DND-41 (cell line): ENCODE measurements around the gene CFAP58.

Experiments
- ATAC-seq: fragments of 200-7000 bp; cut with Tn5 transposase; 3 replicates; pipeline ENCODE4 v1.9.1; 2021; ENCODE audit warnings: low read depth; ENCODE audit not compliant: insufficient read depth
- DNase-seq: peaks from one replicate; pipeline ENCODE4 v3.0.0-alpha.2; 2020
- H2AFZ ChIP-seq: 2 replicates; pipeline ENCODE4 v1.6.0; 2012; ENCODE audit warnings: low read depth, low read length
- H3K27ac ChIP-seq: 2 replicates; pipeline ENCODE4 v1.5.1; 2012; ENCODE audit warnings: low read length, inconsistent platforms
- H3K27me3 ChIP-seq: fragments of 200-600 bp; sonication (generic); 2 replicates; pipeline ENCODE4 v1.6.0; 2012; ENCODE audit warnings: low read length, mild to moderate bottlenecking, inconsistent platforms; ENCODE audit not compliant: insufficient read depth, poor library complexity
- H3K36me3 ChIP-seq: 2 replicates; pipeline ENCODE4 v1.5.1; 2012; ENCODE audit warnings: low read length, inconsistent platforms; ENCODE audit not compliant: insufficient read depth
- H3K4me1 ChIP-seq: 2 replicates; pipeline ENCODE4 v1.5.1; 2012; ENCODE audit warnings: mild to moderate bottlenecking, low read length; ENCODE audit not compliant: insufficient read depth
- H3K4me2 ChIP-seq: 2 replicates; pipeline ENCODE4 v1.6.0; 2012; ENCODE audit warnings: mild to moderate bottlenecking, moderate library complexity, low read length, inconsistent platforms; ENCODE audit not compliant: insufficient read depth
- H3K4me3 ChIP-seq, 2 experiments: fragments of 200-600 bp in 1 of 2; shearing (Covaris generic) in 1 of 2; 2 replicates each; pipeline ENCODE4 v1.5.1; 2012 to 2016; ENCODE audit warnings: inconsistent platforms in 2 of 2, low read length in 2 of 2, mild to moderate bottlenecking in 2 of 2, low read depth in 1 of 2, moderate library complexity in 1 of 2
- H3K79me2 ChIP-seq: 2 replicates; pipeline ENCODE4 v1.6.0; 2012; ENCODE audit warnings: low read length, inconsistent platforms; ENCODE audit not compliant: insufficient read depth
- H3K9ac ChIP-seq: 2 replicates; pipeline ENCODE4 v1.6.0; 2012; ENCODE audit warnings: low read depth, mild to moderate bottlenecking, inconsistent platforms, low read length, moderate library complexity
- H3K9me3 ChIP-seq: 2 replicates; pipeline ENCODE4 v1.5.1; 2012; ENCODE audit warnings: low read length, moderate library complexity, mild to moderate bottlenecking, inconsistent platforms; ENCODE audit not compliant: insufficient read depth, severe bottlenecking
- H4K20me1 ChIP-seq: 2 replicates; pipeline ENCODE4 v1.6.0; 2012; ENCODE audit warnings: low read length; ENCODE audit not compliant: insufficient read depth
- EZH2 ChIP-seq: IDR thresholded peaks from 3 replicates; pipeline ENCODE4 v1.6.1; 2012; ENCODE audit warnings: borderline replicate concordance, low read depth, mild to moderate bottlenecking, moderate library complexity, low read length, inconsistent platforms; ENCODE audit not compliant: severe bottlenecking
- TF ChIP-seq, protein P1 (sequence below): IDR thresholded peaks from 2 replicates; pipeline ENCODE4 v1.5.1; 2012; ENCODE audit warnings: borderline replicate concordance, low read length, moderate library complexity, mild to moderate bottlenecking; ENCODE audit not compliant: poor library complexity, severe bottlenecking; ENCODE audit errors: extremely low read depth

Gene CFAP58

DNA sequence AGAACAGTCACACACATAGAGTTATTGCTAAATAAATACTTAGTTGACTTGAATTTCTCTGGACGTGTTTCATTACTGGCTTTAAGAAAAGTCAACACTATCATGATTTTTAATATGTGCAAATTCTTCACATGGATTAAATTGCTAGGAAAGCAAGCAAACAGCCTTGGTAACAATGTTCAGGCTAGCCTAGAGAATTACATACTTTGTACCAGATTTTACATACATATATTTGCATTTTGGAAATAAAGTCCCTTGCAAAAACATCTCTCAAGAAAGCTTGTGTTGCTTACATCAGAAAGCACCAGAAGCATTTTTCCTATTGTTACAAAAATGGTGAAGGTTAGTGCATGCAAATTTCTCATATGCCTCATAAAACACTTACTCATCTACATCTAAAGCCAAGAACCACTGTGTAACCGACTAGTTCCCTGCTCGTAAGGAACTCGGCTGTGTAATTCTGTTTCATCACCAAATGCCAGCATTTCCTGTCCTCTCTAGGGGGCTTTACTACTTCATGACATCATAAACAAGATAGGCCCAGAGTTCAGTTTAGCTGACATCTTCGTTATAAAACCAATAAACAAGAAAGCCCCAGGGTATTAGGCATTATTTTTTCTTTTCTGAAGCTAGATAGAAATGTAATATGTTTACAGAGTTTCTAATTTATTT is 87.8 kb downstream of the CFAP58 start:
- no peaks in the 10 kb centered on the region for H4K20me1 ChIP-seq
- H3K4me2 ChIP-seq, result no peak overlapping the region
- no peak for TF ChIP-seq EZH2
- TF ChIP-seq, protein P1, sequence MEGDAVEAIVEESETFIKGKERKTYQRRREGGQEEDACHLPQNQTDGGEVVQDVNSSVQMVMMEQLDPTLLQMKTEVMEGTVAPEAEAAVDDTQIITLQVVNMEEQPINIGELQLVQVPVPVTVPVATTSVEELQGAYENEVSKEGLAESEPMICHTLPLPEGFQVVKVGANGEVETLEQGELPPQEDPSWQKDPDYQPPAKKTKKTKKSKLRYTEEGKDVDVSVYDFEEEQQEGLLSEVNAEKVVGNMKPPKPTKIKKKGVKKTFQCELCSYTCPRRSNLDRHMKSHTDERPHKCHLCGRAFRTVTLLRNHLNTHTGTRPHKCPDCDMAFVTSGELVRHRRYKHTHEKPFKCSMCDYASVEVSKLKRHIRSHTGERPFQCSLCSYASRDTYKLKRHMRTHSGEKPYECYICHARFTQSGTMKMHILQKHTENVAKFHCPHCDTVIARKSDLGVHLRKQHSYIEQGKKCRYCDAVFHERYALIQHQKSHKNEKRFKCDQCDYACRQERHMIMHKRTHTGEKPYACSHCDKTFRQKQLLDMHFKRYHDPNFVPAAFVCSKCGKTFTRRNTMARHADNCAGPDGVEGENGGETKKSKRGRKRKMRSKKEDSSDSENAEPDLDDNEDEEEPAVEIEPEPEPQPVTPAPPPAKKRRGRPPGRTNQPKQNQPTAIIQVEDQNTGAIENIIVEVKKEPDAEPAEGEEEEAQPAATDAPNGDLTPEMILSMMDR, result no peak
- no peak overlapping the region for H3K27ac ChIP-seq
- no peaks in the 10 kb centered on the region for H3K27me3 ChIP-seq
- no peak for DNase-seq
- no peak overlapping the region for H3K9ac ChIP-seq
- ATAC-seq, result no peak
- H2AFZ ChIP-seq, result no peak overlapping the region
- no peaks in the 10 kb centered on the region for H3K36me3 ChIP-seq
- no peaks in the 10 kb centered on the region for H3K9me3 ChIP-seq
- no peak overlapping the region for H3K4me3 ChIP-seq
- no peaks in the 10 kb centered on the region for H3K4me1 ChIP-seq
- H3K79me2 ChIP-seq, result no peaks in the 10 kb centered on the region

DNA sequence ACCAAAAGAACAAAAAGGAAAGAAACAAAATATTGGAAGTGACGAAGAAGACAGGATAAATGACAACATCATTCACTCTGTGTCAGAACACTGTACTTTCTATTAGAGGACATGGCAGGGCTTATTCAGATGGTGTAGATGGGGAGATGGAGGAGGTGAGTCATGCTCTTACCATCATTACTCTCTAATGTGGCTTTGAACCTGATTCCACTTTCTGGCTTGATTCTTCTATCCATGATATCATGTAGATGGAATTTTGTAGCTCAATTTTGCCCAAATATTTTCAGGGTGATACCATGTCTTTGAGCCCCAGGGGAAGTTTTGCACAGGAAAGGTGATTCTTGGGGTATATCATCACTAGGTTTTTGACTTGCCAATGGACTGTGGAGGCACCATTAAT is 91.7 kb downstream of the CFAP58 start:
- Histone ChIP-seq H3K9me3 (no peaks in the 10 kb centered on the region), H2AFZ (no peak overlapping the region), H3K36me3 (no peaks in the 10 kb centered on the region), H4K20me1 (no peaks in the 10 kb centered on the region), H3K4me3 (no peak overlapping the region), H3K4me1 (no peaks in the 10 kb centered on the region), H3K27ac (no peak overlapping the region), H3K4me2 (no peak overlapping the region), H3K79me2 (no peaks in the 10 kb centered on the region), H3K9ac (no peak overlapping the region), H3K27me3 (peaks cover 7% of the 10 kb centered on the region)
- no peak for TF ChIP-seq EZH2
- TF ChIP-seq, protein P1, result no peak
- DNase-seq, result no peak
- ATAC-seq, result no peak

DNA sequence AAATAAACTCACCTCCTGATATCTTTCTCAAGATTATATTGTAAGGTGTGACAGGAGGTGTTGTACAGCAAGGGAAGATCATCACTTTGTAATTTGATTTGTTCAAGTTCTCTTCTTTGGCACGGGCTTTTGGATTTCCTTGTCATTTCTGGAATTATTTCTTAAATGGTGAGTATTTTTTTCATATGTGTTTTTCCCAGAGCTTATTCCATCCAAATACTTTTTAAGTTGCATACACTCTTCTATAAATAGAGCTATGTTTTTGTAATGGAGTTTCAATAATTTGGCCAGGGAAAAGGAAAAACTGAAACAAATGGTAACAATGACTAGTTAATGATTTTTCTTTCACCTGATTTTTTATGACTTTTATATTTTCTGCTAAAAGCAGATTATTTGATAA is 92.5 kb downstream of the CFAP58 start:
- Histone ChIP-seq H2AFZ (no peak overlapping the region), H3K4me3 (no peak overlapping the region), H3K27me3 (peaks cover 7% of the 10 kb centered on the region), H3K9me3 (no peaks in the 10 kb centered on the region), H3K4me2 (no peak overlapping the region), H3K9ac (no peak overlapping the region), H3K27ac (no peak overlapping the region), H3K79me2 (no peaks in the 10 kb centered on the region), H3K4me1 (no peaks in the 10 kb centered on the region), H4K20me1 (no peaks in the 10 kb centered on the region), H3K36me3 (no peaks in the 10 kb centered on the region)
- TF ChIP-seq, protein P1, result no peak
- ATAC-seq (no peak), DNase-seq (no peak)

DNA sequence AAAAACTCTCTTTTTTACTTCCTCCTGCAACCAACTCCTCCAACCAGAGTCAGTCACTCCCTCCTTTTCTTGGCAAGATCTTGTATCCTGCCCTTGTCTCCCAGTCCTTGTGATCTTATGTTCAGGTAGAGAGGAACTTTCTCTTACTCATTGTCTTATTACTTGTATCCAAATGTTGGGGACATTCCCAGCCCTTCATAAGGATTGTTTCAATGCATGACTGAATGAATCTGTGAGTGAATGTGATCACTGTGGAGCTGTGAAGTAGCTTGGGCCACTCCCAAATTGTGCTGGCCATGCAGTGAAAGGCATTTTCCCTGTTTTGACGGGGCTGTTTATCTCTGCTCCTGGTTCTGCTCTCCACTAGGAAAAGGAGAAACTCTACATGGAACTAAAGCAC is 93.7 kb downstream of the CFAP58 start:
- TF ChIP-seq EZH2, result no peak
- TF ChIP-seq, protein P1, result no peak
- no peaks in the 10 kb centered on the region for H4K20me1 ChIP-seq
- no peaks in the 10 kb centered on the region for H3K36me3 ChIP-seq
- H3K27ac ChIP-seq, result no peak overlapping the region
- no peaks in the 10 kb centered on the region for H3K79me2 ChIP-seq
- H3K4me3 ChIP-seq, result no peak overlapping the region
- H3K9me3 ChIP-seq, result no peaks in the 10 kb centered on the region
- ATAC-seq (no peak), DNase-seq (no peak)
- no peak overlapping the region for H3K9ac ChIP-seq
- no peaks in the 10 kb centered on the region for H3K4me1 ChIP-seq
- peaks cover 7% of the 10 kb centered on the region for H3K27me3 ChIP-seq
- H2AFZ ChIP-seq, result no peak overlapping the region
- H3K4me2 ChIP-seq, result no peak overlapping the region
